KMS-11 (cell line): Measurements from ENCODE around the gene PCSK6.

Source experiments
- H2AFZ ChIP-seq: fragments of 200-600 bp; sonication (generic); 2 replicates; pipeline ENCODE4 v1.6.1; 2016; ENCODE audit warnings: antibody characterized with exemption, mixed run types, low read depth
- H3K27ac ChIP-seq: fragments of 200-600 bp; sonication (generic); 2 replicates; pipeline ENCODE4 v1.6.1; 2016; ENCODE audit warnings: mild to moderate bottlenecking, mixed run types
- H3K27me3 ChIP-seq: fragments of 200-600 bp; sonication (generic); 2 replicates; pipeline ENCODE4 v1.6.1; 2017; ENCODE audit warnings: mild to moderate bottlenecking, low read depth, mixed run types, moderate library complexity; ENCODE audit not compliant: insufficient read depth
- H3K36me3 ChIP-seq: fragments of 200-600 bp; sonication (generic); 2 replicates; pipeline ENCODE4 v1.6.1; 2017; ENCODE audit warnings: mild to moderate bottlenecking, mixed run types; ENCODE audit not compliant: insufficient read depth
- H3K4me1 ChIP-seq: fragments of 200-600 bp; sonication (generic); 2 replicates; pipeline ENCODE4 v1.6.1; 2016; ENCODE audit warnings: mild to moderate bottlenecking, low read depth, mixed run types; ENCODE audit not compliant: poor library complexity, severe bottlenecking
- H3K4me2 ChIP-seq: fragments of 200-600 bp; sonication (generic); 2 replicates; pipeline ENCODE4 v1.7.0; 2016; ENCODE audit warnings: mild to moderate bottlenecking, mixed run types
- H3K4me3 ChIP-seq: fragments of 200-600 bp; sonication (generic); IDR thresholded peaks from 2 replicates; pipeline ENCODE4 v1.6.1; 2017; ENCODE audit warnings: low read depth, low read length, mixed read lengths; ENCODE audit not compliant: insufficient read depth
- H3K79me2 ChIP-seq: fragments of 200-600 bp; sonication (generic); 2 replicates; pipeline ENCODE4 v1.6.1; 2016; ENCODE audit warnings: low read depth, mixed run types; ENCODE audit not compliant: insufficient read depth
- H3K9ac ChIP-seq: fragments of 200-600 bp; sonication (generic); 2 replicates; pipeline ENCODE4 v1.6.1; 2016; ENCODE audit warnings: mild to moderate bottlenecking, mixed run types
- H4K20me1 ChIP-seq: fragments of 200-600 bp; sonication (generic); 2 replicates; pipeline ENCODE4 v1.6.1; 2016; ENCODE audit warnings: mild to moderate bottlenecking, mixed run types; ENCODE audit not compliant: insufficient read depth
- TF ChIP-seq, protein P1 (sequence below): fragments of 200-600 bp; sonication (generic); conservative IDR thresholded peaks from 2 replicates; pipeline ENCODE4 v1.6.1; 2017; ENCODE audit warnings: low read depth, mild to moderate bottlenecking, antibody characterized with exemption, low read length, moderate library complexity, mixed read lengths

Gene PCSK6

GRCh38 chr15:101432982-101433381 is 56.5 kb downstream of the PCSK6 start:
- no peak overlapping the region for H3K27ac ChIP-seq
- no peaks in the 10 kb centered on the region for H3K36me3 ChIP-seq
- no peak overlapping the region for H3K9ac ChIP-seq
- H3K4me1 ChIP-seq: no peaks in the 10 kb centered on the region
- TF ChIP-seq, protein P1, sequence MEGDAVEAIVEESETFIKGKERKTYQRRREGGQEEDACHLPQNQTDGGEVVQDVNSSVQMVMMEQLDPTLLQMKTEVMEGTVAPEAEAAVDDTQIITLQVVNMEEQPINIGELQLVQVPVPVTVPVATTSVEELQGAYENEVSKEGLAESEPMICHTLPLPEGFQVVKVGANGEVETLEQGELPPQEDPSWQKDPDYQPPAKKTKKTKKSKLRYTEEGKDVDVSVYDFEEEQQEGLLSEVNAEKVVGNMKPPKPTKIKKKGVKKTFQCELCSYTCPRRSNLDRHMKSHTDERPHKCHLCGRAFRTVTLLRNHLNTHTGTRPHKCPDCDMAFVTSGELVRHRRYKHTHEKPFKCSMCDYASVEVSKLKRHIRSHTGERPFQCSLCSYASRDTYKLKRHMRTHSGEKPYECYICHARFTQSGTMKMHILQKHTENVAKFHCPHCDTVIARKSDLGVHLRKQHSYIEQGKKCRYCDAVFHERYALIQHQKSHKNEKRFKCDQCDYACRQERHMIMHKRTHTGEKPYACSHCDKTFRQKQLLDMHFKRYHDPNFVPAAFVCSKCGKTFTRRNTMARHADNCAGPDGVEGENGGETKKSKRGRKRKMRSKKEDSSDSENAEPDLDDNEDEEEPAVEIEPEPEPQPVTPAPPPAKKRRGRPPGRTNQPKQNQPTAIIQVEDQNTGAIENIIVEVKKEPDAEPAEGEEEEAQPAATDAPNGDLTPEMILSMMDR: no peak
- H3K79me2 ChIP-seq: no peaks in the 10 kb centered on the region
- no peak overlapping the region for H2AFZ ChIP-seq
- no peak overlapping the region for H3K4me2 ChIP-seq
- H3K4me3 ChIP-seq: no peak overlapping the region
- no peaks in the 10 kb centered on the region for H4K20me1 ChIP-seq
- H3K27me3 ChIP-seq: no peaks in the 10 kb centered on the region

DNA sequence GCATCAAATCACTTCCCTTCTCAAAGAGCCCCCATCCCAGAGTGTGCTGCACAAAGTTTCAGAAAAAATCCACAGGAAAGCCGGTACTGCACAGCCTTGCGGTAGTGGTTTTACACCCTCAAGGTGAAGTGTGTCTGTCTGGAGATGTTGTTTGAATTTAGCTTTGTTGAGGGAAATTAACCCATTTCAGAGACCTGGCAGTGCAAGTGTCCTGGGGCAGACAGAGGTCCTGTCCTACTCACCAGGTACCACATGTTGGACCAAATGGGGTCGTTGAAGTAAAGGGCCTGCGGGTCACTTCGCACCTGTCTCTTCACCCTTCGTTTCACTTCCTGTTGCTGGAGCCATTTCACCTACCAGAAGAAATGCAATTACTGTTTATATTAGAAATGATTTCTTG is 57.8 kb downstream of the PCSK6 start:
- H3K9ac ChIP-seq: no peak overlapping the region
- no peaks in the 10 kb centered on the region for H3K27me3 ChIP-seq
- TF ChIP-seq, protein P1: no peak
- no peak overlapping the region for H3K4me3 ChIP-seq
- no peaks in the 10 kb centered on the region for H3K79me2 ChIP-seq
- H3K27ac ChIP-seq: no peak overlapping the region
- H4K20me1 ChIP-seq: no peaks in the 10 kb centered on the region
- H2AFZ ChIP-seq: no peak overlapping the region
- no peaks in the 10 kb centered on the region for H3K4me1 ChIP-seq
- no peak overlapping the region for H3K4me2 ChIP-seq
- no peaks in the 10 kb centered on the region for H3K36me3 ChIP-seq

GRCh38 chr15:101431301-101431700 is 58.2 kb downstream of the PCSK6 start:
- Histone ChIP-seq H3K27me3 (no peaks in the 10 kb centered on the region), H3K79me2 (no peaks in the 10 kb centered on the region), H4K20me1 (no peaks in the 10 kb centered on the region), H3K36me3 (no peaks in the 10 kb centered on the region), H3K4me3 (no peak overlapping the region), H3K9ac (no peak overlapping the region), H3K4me1 (no peaks in the 10 kb centered on the region), H3K27ac (no peak overlapping the region), H2AFZ (no peak overlapping the region), H3K4me2 (no peak overlapping the region)
- TF ChIP-seq, protein P1: no peak

GRCh38 chr15:101429646-101430045 is 59.9 kb downstream of the PCSK6 start:
- H3K9ac ChIP-seq: no peak overlapping the region
- no peak overlapping the region for H3K27ac ChIP-seq
- H3K4me1 ChIP-seq: no peaks in the 10 kb centered on the region
- no peaks in the 10 kb centered on the region for H3K27me3 ChIP-seq
- no peak overlapping the region for H2AFZ ChIP-seq
- no peaks in the 10 kb centered on the region for H4K20me1 ChIP-seq
- no peak overlapping the region for H3K4me2 ChIP-seq
- H3K79me2 ChIP-seq: no peaks in the 10 kb centered on the region
- TF ChIP-seq, protein P1: no peak
- H3K36me3 ChIP-seq: no peaks in the 10 kb centered on the region
- no peak overlapping the region for H3K4me3 ChIP-seq

- Histone ChIP-seq H3K4me2 (no peak overlapping the region), H3K9ac (no peak overlapping the region), H2AFZ (no peak overlapping the region), H3K4me1 (no peaks in the 10 kb centered on the region), H4K20me1 (no peaks in the 10 kb centered on the region), H3K27ac (no peak overlapping the region), H3K27me3 (no peaks in the 10 kb centered on the region), H3K4me3 (no peak overlapping the region), H3K36me3 (no peaks in the 10 kb centered on the region), H3K79me2 (no peaks in the 10 kb centered on the region)
- TF ChIP-seq, protein P1: no peak
These were observed 60.3 kb downstream of the PCSK6 start for GRCh38 chr15:101429191-101429590.
